ENCODE results near the gene ENTHD1. TPM values are rescaled to one million over a fixed set of nuclear protein-coding genes. Genes with fewer than 3 reads are reported as not detected.

ENTHD1 gene
- total RNA-seq, 1 experiment from 2014 or later, result not detected

GRCh38 chr22:39771486-39771885 lies 122.1 kb downstream of the ENTHD1 start:
- Histone ChIP-seq H3K4me2 (ENCODE audit: insufficient read depth, insufficient read length, low read length) (no peak overlapping the region), H3K23me2 (ENCODE audit: insufficient read length, low read depth, low read length, poor library complexity, severe bottlenecking) (no peaks in the 10 kb centered on the region), H3T11ph (ENCODE audit: low read length) (no peak overlapping the region), H3K18ac (ENCODE audit: insufficient read length, low read depth, low read length) (no peak overlapping the region), H3K23ac (ENCODE audit: insufficient read length, low read depth, low read length) (no peak overlapping the region), H3K27ac (ENCODE audit: insufficient read length, low read depth, low read length) (no peak overlapping the region), H4K5ac (ENCODE audit: insufficient read length, low read depth, low read length) (no peak overlapping the region), H3K14ac (ENCODE audit: insufficient read depth, low read length) (no peak overlapping the region), H2BK20ac (ENCODE audit: low read depth, low read length, poor library complexity, severe bottlenecking) (no peak overlapping the region), H2BK12ac (ENCODE audit: insufficient read length, low read depth, low read length) (no peak overlapping the region), H3K27me3 (ENCODE audit: insufficient read depth, low read length) (no peaks in the 10 kb centered on the region), H2BK15ac (ENCODE audit: low read depth, low read length) (no peak overlapping the region), H3K9ac (ENCODE audit: extremely low read depth, insufficient read length, low read length) (no peak overlapping the region), H3K56ac (ENCODE audit: insufficient read length, low read depth, low read length) (no peak overlapping the region), H4K20me1 (ENCODE audit: control insufficient read depth, insufficient read depth, insufficient read length) (no peaks in the 10 kb centered on the region), H3K79me2 (ENCODE audit: insufficient read depth, low read length) (no peaks in the 10 kb centered on the region), H3K9me3 (ENCODE audit: control insufficient read depth, low read depth, low read length) (no peaks in the 10 kb centered on the region), H2BK5ac (ENCODE audit: insufficient read length, low read length) (no peak overlapping the region), H2AK5ac (ENCODE audit: insufficient read length, low read length) (no peak overlapping the region), H3K79me1 (ENCODE audit: insufficient read depth, low read depth, low read length, poor library complexity, severe bottlenecking) (no peaks in the 10 kb centered on the region), H3K4ac (ENCODE audit: low read depth, low read length) (no peak overlapping the region), H4K8ac (replicated peaks; ENCODE audit: insufficient read length, low read depth, low read length) (no peak overlapping the region), H4K91ac (ENCODE audit: insufficient read length, low read depth, low read length) (no peak overlapping the region), H2BK120ac (ENCODE audit: low read depth, low read length, poor library complexity, severe bottlenecking) (no peak overlapping the region), H3K4me1 (ENCODE audit: insufficient read depth, low read length) (no peaks in the 10 kb centered on the region), H2AFZ (ENCODE audit: low read length) (no peak overlapping the region)
- DNase-seq, result no peak
- no CpG with 5 or more reads among the region's 2 CpGs for whole genome bisulfite sequencing (ENCODE audit: extremely low coverage, insufficient read length, low lambda C conversion rate)
- H3K27me3 Mint-ChIP-seq (ENCODE audit: low read depth), result peaks cover 30% of the 10 kb centered on the region
- TF ChIP-seq CTCF (conservative IDR thresholded peaks at IDR 0.05), result no peak
- no peaks in the 10 kb centered on the region for H3K36me3 Mint-ChIP-seq (ENCODE audit: insufficient read depth in 1 of 3, low read depth in 3 of 3)
- no peaks in the 10 kb centered on the region for H3K9me3 Mint-ChIP-seq
- H3K4me3 Mint-ChIP-seq, result no peak overlapping the region
- no peaks in the 10 kb centered on the region for H3K4me1 Mint-ChIP-seq
- no peak overlapping the region for H3K27ac Mint-ChIP-seq
